WI38 (cell line): ENCODE results near the gene LRP10.

Source experiments
- H3K4me3 ChIP-seq: 2 replicates; pipeline ENCODE4 v1.5.1; 2011; ENCODE audit warnings: low read depth, mild to moderate bottlenecking, control low read depth, low read length
- TF ChIP-seq, protein P1 (sequence below): IDR thresholded peaks from 2 replicates; pipeline ENCODE4 v1.5.1; 2012; ENCODE audit warnings: low read depth, mild to moderate bottlenecking, control low read depth, low read length

The LRP10 gene

DNA sequence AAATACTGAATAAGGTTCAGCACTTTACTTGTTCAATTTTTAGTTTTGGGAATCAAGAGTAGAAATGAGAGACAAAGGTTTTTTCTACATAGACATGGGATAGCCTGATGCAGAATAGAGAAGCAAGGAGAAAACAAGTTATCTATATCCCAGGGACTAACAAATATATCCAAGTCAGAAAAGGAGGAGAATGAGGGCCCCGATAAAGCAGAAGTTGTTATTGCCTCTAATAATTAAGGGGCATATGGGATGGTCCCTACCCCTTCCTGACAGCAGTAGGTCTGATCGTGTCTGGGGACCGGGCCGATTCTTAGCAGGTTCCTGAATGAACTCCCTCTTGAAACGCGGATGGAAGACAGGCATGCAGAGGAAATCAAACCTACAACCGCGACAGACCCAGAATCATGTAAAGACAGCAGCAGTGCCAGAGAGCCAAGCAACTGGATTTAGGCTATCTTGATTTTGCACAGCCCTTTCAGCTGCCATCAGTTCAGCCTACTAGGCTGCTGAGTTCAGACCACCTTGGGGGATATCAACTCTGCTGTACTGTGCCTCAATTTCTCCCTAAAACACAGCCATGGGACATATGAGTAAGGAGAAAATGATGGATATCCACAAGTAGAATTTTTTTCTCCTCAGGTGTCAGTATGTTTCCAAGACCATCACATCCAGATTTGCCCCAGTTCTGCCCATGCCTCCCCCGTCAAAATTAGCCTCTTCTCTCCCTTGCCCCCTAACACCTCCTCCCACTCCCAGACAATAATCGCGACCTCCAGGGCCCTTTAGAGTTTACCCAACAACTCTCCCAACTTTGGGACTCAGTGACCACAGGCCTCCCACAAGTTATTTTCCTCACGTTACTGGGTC is 56.9 kb downstream of the LRP10 start:
- peak overlapping the region; percentile 97 for H3K4me3 ChIP-seq
- TF ChIP-seq, protein P1, sequence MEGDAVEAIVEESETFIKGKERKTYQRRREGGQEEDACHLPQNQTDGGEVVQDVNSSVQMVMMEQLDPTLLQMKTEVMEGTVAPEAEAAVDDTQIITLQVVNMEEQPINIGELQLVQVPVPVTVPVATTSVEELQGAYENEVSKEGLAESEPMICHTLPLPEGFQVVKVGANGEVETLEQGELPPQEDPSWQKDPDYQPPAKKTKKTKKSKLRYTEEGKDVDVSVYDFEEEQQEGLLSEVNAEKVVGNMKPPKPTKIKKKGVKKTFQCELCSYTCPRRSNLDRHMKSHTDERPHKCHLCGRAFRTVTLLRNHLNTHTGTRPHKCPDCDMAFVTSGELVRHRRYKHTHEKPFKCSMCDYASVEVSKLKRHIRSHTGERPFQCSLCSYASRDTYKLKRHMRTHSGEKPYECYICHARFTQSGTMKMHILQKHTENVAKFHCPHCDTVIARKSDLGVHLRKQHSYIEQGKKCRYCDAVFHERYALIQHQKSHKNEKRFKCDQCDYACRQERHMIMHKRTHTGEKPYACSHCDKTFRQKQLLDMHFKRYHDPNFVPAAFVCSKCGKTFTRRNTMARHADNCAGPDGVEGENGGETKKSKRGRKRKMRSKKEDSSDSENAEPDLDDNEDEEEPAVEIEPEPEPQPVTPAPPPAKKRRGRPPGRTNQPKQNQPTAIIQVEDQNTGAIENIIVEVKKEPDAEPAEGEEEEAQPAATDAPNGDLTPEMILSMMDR, result no peak

DNA sequence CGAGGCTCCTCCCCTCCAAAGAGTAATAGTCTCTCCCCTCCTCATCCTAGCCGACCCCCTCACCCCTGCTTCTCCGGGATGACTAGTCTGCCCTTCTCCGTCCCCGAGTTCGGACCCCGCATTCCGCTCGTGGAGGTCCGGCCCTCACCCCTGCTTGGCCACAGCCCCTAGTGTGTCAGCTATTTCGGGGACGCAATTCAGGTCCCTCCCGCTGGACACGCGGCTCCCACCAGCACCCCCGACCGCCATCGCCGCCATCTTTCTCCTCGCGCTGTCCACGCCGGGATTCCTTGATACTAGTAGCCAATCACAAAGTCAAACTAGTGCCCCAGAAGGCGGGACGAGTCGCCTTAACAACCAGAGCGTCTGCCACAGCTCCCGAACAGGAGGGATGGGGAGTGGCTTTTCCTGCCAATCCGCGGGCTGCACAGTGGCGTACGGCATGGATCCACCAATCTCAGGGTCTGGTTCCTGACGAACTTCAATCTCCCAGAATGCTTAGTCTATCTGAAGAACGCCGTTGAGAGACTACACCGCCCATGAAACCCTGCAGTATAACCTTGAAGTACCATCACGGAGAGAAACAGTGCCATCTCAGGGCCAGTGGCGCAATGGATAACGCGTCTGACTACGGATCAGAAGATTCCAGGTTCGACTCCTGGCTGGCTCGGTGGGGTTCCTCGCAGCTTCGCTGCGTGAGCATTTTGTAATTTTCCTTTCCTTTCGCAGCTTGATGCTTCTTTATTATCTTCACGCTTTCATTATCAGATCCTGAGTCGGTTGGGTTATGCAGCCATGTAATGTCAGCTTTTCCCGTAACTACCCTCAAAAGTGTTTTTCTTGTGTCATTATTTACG is 57.8 kb downstream of the LRP10 start, which contains the start of gene PRMT5:
Gene PRMT5, minus strand, starts transcription at position 273 of the 857 bp plus-strand sequence. Its CDS starts 15 bp downstream, at position 258.
- H3K4me3 ChIP-seq, result peak within 1 kb of the TSS; percentile 97
- TF ChIP-seq, protein P1, result no peak

DNA sequence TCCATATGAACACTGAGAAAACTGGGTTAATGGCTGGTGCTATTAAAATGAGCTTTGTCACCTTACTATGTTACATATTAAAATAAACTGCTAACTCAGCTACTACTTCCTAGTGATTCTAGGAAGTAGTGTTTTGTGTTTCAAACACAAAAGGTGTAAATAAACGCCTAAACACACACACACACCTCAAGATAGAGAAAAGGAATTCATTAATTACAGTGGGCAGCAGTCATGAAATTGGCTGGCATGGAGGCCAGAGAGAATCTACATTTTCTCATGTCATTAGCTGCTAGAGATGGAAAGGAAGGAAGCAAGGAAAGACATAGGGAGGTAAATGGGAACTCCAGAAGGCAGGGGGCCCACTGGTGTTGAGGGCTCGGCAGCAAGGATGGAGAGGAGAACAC is 58.4 kb downstream of the LRP10 start:
- peak overlapping the region; percentile 60 for H3K4me3 ChIP-seq
- TF ChIP-seq, protein P1, result no peak
